ENCODE results near the gene CALR3. TPM values are rescaled to one million over a fixed set of nuclear protein-coding genes. Genes with fewer than 3 reads are reported as not detected.

CALR3 gene
- total and polyA plus RNA-seq, 2 of the 13 experiments (the other 11 are each of a cell fraction or from before 2014, with no cell fraction given), result not detected

DNA sequence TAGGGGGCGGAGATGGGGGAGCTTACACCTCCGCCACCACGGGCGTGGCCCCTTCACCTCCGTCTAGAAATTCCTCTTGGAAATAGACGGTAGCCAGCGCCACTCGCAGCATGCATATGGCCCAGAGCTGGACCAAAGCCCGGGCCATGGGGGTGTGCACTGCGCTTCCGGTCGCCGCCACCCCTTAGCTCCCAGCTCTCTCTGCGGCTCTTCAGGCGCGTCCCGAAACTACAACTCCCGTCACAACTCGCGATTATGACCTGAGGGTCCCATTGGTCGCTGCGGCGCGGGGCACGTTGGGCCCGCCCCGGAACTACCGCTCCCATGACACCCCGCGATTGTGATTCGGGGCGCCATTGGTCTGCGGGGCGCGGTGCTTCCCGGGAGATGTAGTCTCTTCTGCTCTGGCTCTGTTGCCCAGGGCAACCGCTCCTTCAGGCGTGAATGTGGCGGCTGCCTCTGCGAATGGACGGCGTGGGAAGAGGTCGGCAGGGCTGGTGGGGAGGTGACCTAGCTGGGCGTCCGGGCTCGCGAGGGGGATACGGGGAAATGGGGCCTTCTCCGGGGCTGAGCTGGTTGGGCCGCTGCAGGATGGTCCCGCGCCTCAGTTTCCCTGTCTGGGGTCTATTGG lies at the start of gene CALR3, which contains the start of gene C19orf44 (continued):
- TF ChIP-seq, protein P1, sequence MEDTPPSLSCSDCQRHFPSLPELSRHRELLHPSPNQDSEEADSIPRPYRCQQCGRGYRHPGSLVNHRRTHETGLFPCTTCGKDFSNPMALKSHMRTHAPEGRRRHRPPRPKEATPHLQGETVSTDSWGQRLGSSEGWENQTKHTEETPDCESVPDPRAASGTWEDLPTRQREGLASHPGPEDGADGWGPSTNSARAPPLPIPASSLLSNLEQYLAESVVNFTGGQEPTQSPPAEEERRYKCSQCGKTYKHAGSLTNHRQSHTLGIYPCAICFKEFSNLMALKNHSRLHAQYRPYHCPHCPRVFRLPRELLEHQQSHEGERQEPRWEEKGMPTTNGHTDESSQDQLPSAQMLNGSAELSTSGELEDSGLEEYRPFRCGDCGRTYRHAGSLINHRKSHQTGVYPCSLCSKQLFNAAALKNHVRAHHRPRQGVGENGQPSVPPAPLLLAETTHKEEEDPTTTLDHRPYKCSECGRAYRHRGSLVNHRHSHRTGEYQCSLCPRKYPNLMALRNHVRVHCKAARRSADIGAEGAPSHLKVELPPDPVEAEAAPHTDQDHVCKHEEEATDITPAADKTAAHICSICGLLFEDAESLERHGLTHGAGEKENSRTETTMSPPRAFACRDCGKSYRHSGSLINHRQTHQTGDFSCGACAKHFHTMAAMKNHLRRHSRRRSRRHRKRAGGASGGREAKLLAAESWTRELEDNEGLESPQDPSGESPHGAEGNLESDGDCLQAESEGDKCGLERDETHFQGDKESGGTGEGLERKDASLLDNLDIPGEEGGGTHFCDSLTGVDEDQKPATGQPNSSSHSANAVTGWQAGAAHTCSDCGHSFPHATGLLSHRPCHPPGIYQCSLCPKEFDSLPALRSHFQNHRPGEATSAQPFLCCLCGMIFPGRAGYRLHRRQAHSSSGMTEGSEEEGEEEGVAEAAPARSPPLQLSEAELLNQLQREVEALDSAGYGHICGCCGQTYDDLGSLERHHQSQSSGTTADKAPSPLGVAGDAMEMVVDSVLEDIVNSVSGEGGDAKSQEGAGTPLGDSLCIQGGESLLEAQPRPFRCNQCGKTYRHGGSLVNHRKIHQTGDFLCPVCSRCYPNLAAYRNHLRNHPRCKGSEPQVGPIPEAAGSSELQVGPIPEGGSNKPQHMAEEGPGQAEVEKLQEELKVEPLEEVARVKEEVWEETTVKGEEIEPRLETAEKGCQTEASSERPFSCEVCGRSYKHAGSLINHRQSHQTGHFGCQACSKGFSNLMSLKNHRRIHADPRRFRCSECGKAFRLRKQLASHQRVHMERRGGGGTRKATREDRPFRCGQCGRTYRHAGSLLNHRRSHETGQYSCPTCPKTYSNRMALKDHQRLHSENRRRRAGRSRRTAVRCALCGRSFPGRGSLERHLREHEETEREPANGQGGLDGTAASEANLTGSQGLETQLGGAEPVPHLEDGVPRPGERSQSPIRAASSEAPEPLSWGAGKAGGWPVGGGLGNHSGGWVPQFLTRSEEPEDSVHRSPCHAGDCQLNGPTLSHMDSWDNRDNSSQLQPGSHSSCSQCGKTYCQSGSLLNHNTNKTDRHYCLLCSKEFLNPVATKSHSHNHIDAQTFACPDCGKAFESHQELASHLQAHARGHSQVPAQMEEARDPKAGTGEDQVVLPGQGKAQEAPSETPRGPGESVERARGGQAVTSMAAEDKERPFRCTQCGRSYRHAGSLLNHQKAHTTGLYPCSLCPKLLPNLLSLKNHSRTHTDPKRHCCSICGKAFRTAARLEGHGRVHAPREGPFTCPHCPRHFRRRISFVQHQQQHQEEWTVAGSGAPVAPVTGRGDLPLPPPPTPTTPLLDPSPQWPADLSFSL (CRISPR knock-in tag; IDR thresholded peaks at IDR 0.05), result no peak

DNA sequence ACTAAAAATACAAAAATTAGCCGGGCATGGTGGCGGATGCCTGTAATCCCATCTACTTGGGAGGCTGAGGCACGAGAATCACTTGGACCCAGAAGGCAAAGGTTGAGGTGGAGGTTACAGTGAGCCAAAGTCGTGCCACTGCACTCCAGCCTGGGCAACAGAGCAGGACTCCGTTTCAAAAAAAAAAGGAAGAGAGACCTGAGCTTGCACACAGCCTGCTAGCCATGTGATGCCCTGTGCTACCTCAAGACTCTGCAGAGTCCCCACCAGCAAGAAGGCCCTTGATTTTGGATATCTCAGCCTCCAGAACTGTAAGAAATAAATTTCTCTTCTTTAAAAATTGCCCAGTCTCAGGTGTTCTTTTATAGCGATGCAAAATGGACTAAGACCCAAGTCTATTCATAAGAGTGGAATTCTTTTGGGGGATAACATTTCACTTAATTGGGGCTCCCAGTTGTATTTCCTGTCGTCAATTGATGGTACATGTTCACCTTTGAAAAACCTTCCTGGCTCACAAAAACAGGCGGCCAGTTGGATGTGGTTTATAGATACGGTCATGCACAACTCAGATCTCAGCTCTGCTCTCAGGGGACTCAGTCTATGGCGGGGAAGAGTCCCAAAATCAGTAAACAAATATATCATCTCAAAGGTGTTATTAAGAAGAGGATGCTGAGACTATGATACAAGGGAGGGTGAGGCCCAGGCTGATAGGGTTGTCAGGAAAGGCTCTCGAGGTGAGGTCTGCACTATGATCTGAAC lies 48.7 kb upstream of the CALR3 start:
- no peak overlapping the region for H3K4me2 ChIP-seq (ENCODE audit: low read depth, low read length)
- WGBS (ENCODE audit: low lambda C conversion rate), result 92% methylated on average over 11 of the region's 11 CpGs
- no peak for ATAC-seq

More for the DNA sequence above, 48.7 kb upstream of the CALR3 start:
- Histone ChIP-seq H3K36me3 (replicated peaks in 1 of 2; ENCODE audit: control insufficient read depth in 1 of 2, insufficient read depth in 2 of 2, low read length in 2 of 2) (peaks cover 0 to 4% of the 10 kb centered on the region in 2 experiments; a peak in 2 of 5 replicates), H3K4me3 (replicated peaks in 1 of 3; ENCODE audit: insufficient read depth in 1 of 3, low read depth in 2 of 3, low read length in 3 of 3) (no peak overlapping the region), H3K79me2 (ENCODE audit: insufficient read depth, low read length) (peaks cover 36% of the 10 kb centered on the region), H3K9ac (ENCODE audit: insufficient read depth, low read depth, low read length) (no peak overlapping the region), H3K4me1 (ENCODE audit: insufficient read depth, low read length) (peaks cover 28% of the 10 kb centered on the region), H3K9me3 (ENCODE audit: low read length) (no peaks in the 10 kb centered on the region), H4K20me1 (ENCODE audit: insufficient read depth, low read length) (peaks cover 9% of the 10 kb centered on the region), H3K27ac (ENCODE audit: extremely low read length, insufficient read depth, low read length) (no peak overlapping the region), H3K27me3 (ENCODE audit: control insufficient read depth in 1 of 2, insufficient read depth in 2 of 2, low read length in 2 of 2) (no peaks in the 10 kb centered on the region; a peak in 1 of 5 replicates), H2AFZ (ENCODE audit: low read length) (no peak overlapping the region)
- in situ Hi-C loops (cut with HindIII; ENCODE audit: extremely low pct_ligation_motif_present, low pct_unique_long_range_greater_than_20kb), result no loop called here
- FAIRE-seq, result no peak
- intact Hi-C loops (cut with micrococcal nuclease; ENCODE audit: unreplicated experiment), result no loop called here
- ChIA-PET POLR2A (no interaction called here), CTCF (ENCODE audit: low intra/inter-chr PET ratio, low total read pairs) (no interaction called here)
- DNase-seq (ENCODE audit: low spot score), result no peak
- TF ChIP-seq TARDBP (CRISPR knock-in tag; IDR thresholded peaks at IDR 0.05) (no peak), CERS6 (CRISPR knock-in tag; IDR thresholded peaks at IDR 0.05) (no peak), REL (CRISPR knock-in tag; conservative IDR thresholded peaks at IDR 0.05) (no peak), CEBPZ (IDR thresholded peaks at IDR 0.05; ENCODE audit: low read length) (no peak), ZNF724P (CRISPR knock-in tag; IDR thresholded peaks at IDR 0.05; ENCODE audit: borderline replicate concordance) (no peak), IRF9 (CRISPR knock-in tag; IDR thresholded peaks at IDR 0.05; ENCODE audit: borderline replicate concordance) (no peak)
- BruUV-seq (replicated peaks), result no TSS peak
